ENCODE measurements around the gene SNX13.

DNA sequence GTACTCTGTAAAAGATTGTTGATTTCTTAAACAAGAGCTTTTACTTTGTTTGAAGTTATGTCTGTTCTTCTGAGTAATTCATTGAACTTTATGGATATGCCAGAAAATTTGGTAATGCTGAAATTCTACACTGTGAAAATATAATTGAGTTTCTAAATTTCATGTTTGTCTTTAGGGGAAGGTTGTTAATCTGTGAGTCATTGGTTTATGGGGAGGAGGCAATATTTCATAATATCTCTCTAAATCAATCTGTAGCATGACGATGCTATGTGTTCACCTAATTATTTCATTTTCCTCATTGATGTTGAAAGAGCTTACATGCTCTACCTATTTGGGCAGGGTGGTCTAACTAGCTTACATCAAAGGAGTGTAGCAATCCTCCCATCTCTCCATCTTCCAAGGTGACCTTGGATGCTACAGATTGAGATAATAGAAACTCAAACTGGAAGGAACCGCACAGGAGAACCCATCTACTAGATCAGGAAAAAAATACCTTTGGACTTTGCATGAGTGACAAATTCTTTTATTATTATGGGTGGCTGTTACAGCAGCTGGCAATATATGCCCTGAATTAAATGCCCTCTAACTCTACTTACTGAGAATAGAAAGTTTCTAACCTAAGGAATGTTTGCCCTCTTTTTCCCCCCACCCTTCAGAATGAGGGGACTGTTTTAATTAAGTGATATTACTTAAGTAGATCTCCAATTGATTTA is 8.4 kb upstream of the SNX13 start:
- TF ChIP-seq SUZ12 (IDR thresholded peaks at IDR 0.05) (no peak), SP1 (IDR thresholded peaks at IDR 0.05) (no peak), FOXK2 (IDR thresholded peaks at IDR 0.05) (no peak), L3MBTL2 (conservative IDR thresholded peaks at IDR 0.05) (no peak), BHLHE40 (IDR thresholded peaks at IDR 0.05; ENCODE audit: borderline replicate concordance) (no peak), CTBP1 (IDR thresholded peaks at IDR 0.05; ENCODE audit: borderline replicate concordance) (no peak), ELF4 (IDR thresholded peaks at IDR 0.05) (no peak), LEF1 (IDR thresholded peaks at IDR 0.05; ENCODE audit: borderline replicate concordance) (no peak), ARNT (IDR thresholded peaks at IDR 0.05) (no peak), TARDBP (IDR thresholded peaks at IDR 0.05) (no peak), FOXM1 (IDR thresholded peaks at IDR 0.05; ENCODE audit: borderline replicate concordance) (no peak), FOXA1 (IDR thresholded peaks at IDR 0.05) (no peak), NFRKB (IDR thresholded peaks at IDR 0.05) (no peak)
- TF ChIP-seq, protein P1, sequence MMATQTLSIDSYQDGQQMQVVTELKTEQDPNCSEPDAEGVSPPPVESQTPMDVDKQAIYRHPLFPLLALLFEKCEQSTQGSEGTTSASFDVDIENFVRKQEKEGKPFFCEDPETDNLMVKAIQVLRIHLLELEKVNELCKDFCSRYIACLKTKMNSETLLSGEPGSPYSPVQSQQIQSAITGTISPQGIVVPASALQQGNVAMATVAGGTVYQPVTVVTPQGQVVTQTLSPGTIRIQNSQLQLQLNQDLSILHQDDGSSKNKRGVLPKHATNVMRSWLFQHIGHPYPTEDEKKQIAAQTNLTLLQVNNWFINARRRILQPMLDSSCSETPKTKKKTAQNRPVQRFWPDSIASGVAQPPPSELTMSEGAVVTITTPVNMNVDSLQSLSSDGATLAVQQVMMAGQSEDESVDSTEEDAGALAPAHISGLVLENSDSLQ (IDR thresholded peaks at IDR 0.05), result no peak
